ENCODE measurements around the gene NHLH1.

NHLH1 gene

DNA sequence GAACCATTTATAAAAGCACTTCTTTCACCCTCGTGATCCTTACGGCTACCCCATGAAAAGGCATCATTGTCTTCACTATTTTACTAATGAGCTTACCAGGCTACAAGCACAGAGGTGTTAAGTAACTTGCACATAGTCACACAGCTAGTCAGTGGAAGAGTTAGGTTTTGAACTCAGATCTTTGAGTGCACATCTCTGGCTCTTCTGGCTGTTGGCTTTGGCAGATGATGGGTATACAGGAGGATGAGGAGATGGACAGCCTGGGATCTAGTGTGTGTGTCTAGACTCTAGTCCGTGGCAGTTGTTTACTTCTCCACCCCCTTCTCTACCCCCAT, 45.1 kb downstream of the NHLH1 start:
- Histone ChIP-seq H3F3A (ENCODE audit: insufficient read depth, low read length) (no peaks in the 10 kb centered on the region), H3K9me2 (replicated peaks; ENCODE audit: insufficient read depth, low read length) (no peaks in the 10 kb centered on the region), H3K4me1 (ENCODE audit: low read length) (no peaks in the 10 kb centered on the region), H3K4me2 (ENCODE audit: low read depth, low read length) (no peak overlapping the region), H2AFZ (ENCODE audit: low read length) (no peak overlapping the region), H3K27ac (ENCODE audit: low read length) (no peak overlapping the region), H3K79me2 (ENCODE audit: low read length) (no peaks in the 10 kb centered on the region), H3K27me3 (replicated peaks; ENCODE audit: insufficient read depth, low read length) (no peaks in the 10 kb centered on the region), H4K20me1 (ENCODE audit: insufficient read depth, low read length) (no peaks in the 10 kb centered on the region), H3K36me3 (replicated peaks; ENCODE audit: insufficient read depth, low read length) (no peaks in the 10 kb centered on the region), H3K9me3 (replicated peaks; ENCODE audit: insufficient read depth, low read length) (no peaks in the 10 kb centered on the region), H3K4me3 (ENCODE audit: low read length) (no peak overlapping the region), H3K9ac (ENCODE audit: low read length) (no peak overlapping the region)
- TF ChIP-seq EZH2 (optimal IDR thresholded peaks at IDR 0.05; ENCODE audit: low read depth, low read length) (no peak), EZH2phosphoT487 (IDR thresholded peaks at IDR 0.05; ENCODE audit: low read length) (no peak)
- TF ChIP-seq, protein P1, sequence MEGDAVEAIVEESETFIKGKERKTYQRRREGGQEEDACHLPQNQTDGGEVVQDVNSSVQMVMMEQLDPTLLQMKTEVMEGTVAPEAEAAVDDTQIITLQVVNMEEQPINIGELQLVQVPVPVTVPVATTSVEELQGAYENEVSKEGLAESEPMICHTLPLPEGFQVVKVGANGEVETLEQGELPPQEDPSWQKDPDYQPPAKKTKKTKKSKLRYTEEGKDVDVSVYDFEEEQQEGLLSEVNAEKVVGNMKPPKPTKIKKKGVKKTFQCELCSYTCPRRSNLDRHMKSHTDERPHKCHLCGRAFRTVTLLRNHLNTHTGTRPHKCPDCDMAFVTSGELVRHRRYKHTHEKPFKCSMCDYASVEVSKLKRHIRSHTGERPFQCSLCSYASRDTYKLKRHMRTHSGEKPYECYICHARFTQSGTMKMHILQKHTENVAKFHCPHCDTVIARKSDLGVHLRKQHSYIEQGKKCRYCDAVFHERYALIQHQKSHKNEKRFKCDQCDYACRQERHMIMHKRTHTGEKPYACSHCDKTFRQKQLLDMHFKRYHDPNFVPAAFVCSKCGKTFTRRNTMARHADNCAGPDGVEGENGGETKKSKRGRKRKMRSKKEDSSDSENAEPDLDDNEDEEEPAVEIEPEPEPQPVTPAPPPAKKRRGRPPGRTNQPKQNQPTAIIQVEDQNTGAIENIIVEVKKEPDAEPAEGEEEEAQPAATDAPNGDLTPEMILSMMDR (IDR thresholded peaks at IDR 0.05; ENCODE audit: low read length): no peak
- no peak for DNase-seq

DNA sequence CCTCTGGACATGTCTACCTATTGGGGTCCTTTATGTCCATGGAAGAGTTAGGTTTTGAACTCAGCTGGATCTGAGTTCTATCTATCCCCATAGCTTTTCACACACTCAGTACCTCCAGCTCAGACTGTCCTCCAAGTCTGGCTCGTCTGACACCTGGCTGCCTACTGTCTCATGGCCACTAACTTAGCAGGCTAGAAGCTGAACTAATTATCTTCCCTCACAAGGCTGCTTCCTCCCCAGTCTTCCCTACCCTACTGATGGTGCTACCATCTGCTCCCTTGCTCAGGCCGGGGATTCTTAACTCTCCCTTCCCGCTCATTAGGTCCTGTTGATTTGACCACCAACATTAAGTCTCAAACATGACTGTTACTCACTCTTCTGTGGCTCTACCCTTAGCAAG, 46.8 kb downstream of the NHLH1 start:
- Histone ChIP-seq H3K79me2 (ENCODE audit: low read length) (no peaks in the 10 kb centered on the region), H3K27ac (ENCODE audit: low read length) (no peak overlapping the region), H3K4me3 (ENCODE audit: low read length) (no peak overlapping the region), H3K27me3 (replicated peaks; ENCODE audit: insufficient read depth, low read length) (peaks cover 2% of the 10 kb centered on the region; the same call in 1 of the 2 replicates), H3K9me2 (replicated peaks; ENCODE audit: insufficient read depth, low read length) (no peaks in the 10 kb centered on the region), H4K20me1 (ENCODE audit: insufficient read depth, low read length) (no peaks in the 10 kb centered on the region), H3K4me1 (ENCODE audit: low read length) (no peaks in the 10 kb centered on the region), H3K36me3 (replicated peaks; ENCODE audit: insufficient read depth, low read length) (no peaks in the 10 kb centered on the region), H3K9ac (ENCODE audit: low read length) (no peak overlapping the region), H3K4me2 (ENCODE audit: low read depth, low read length) (no peak overlapping the region), H2AFZ (ENCODE audit: low read length) (no peak overlapping the region), H3K9me3 (replicated peaks; ENCODE audit: insufficient read depth, low read length) (no peaks in the 10 kb centered on the region), H3F3A (ENCODE audit: insufficient read depth, low read length) (no peaks in the 10 kb centered on the region)
- no peak for DNase-seq
- TF ChIP-seq EZH2phosphoT487 (IDR thresholded peaks at IDR 0.05; ENCODE audit: low read length): no peak
- TF ChIP-seq EZH2 (optimal IDR thresholded peaks at IDR 0.05; ENCODE audit: low read depth, low read length): no peak
- TF ChIP-seq, protein P1 (IDR thresholded peaks at IDR 0.05; ENCODE audit: low read length): no peak

DNA sequence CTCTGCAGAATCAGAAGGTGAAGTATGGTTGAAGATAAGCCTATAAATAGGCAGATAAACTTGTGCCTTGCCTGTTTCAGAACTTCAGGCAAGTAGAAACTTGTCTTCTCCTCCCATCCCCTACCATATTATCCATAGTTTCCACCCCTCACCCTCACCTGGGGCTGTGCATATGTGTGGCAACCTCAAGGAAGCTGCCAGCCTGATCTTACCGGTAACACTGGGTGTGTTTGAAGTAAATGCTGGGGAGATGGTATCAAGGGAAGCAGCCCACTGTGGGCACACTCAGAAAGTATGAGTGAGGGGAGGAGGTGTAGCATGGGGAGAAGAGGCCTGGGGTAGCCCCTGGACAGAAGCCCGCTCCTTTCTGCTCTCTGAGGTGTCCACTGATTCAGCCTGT, 48.0 kb downstream of the NHLH1 start:
- Histone ChIP-seq H3F3A (ENCODE audit: insufficient read depth, low read length) (no peaks in the 10 kb centered on the region), H3K36me3 (replicated peaks; ENCODE audit: insufficient read depth, low read length) (no peaks in the 10 kb centered on the region), H3K79me2 (ENCODE audit: low read length) (no peaks in the 10 kb centered on the region), H3K9ac (ENCODE audit: low read length) (no peak overlapping the region), H3K9me2 (replicated peaks; ENCODE audit: insufficient read depth, low read length) (no peaks in the 10 kb centered on the region), H3K9me3 (replicated peaks; ENCODE audit: insufficient read depth, low read length) (no peaks in the 10 kb centered on the region), H4K20me1 (ENCODE audit: insufficient read depth, low read length) (no peaks in the 10 kb centered on the region), H3K4me3 (ENCODE audit: low read length) (no peak overlapping the region), H3K27ac (ENCODE audit: low read length) (no peak overlapping the region), H3K4me1 (ENCODE audit: low read length) (no peaks in the 10 kb centered on the region), H3K27me3 (replicated peaks; ENCODE audit: insufficient read depth, low read length) (peaks cover 2% of the 10 kb centered on the region; the same call in 1 of the 2 replicates), H2AFZ (ENCODE audit: low read length) (no peak overlapping the region), H3K4me2 (ENCODE audit: low read depth, low read length) (no peak overlapping the region)
- DNase-seq: no peak
- TF ChIP-seq, protein P1 (IDR thresholded peaks at IDR 0.05; ENCODE audit: low read length): no peak
- TF ChIP-seq EZH2 (optimal IDR thresholded peaks at IDR 0.05; ENCODE audit: low read depth, low read length) (no peak), EZH2phosphoT487 (IDR thresholded peaks at IDR 0.05; ENCODE audit: low read length) (no peak)
